Spleen (tissue), 11 donors: ENCODE data around the gene SPDYE3. TPM values are rescaled to one million over a fixed set of nuclear protein-coding genes. Genes with fewer than 3 reads are reported as not detected.
"Not testable (repeated sequence)": the region's sequence is repeated elsewhere in the genome, so short reads cannot be mapped to it uniquely, and the experiment has no call there.

Source experiments
- DNase-seq: peaks from one replicate; pipeline ENCODE4 v3.0.0-alpha.2; 2020
- H3K27ac ChIP-seq, 8 donors: fragments of 200-600 bp; sonication (generic) in 7 of 8; 1 replicate in 4 of 8; 2 replicates in 4 of 8; pipeline versions ENCODE4 v1.5.0 to v1.8.0; 2016 to 2021; ENCODE audit warnings: inconsistent platforms in 4 of 8, mild to moderate bottlenecking in 4 of 8, moderate library complexity in 1 of 8
- H3K27me3 ChIP-seq, 7 donors: fragments of 200-600 bp; sonication (generic) in 6 of 7; replicated peaks in 1 of 7; 1 replicate in 4 of 7; 2 replicates in 3 of 7; pipeline versions ENCODE4 v1.5.0 to v1.8.0; 2016 to 2021; ENCODE audit warnings: inconsistent platforms in 3 of 7, mild to moderate bottlenecking in 1 of 7
- H3K36me3 ChIP-seq, 6 donors: fragments of 200-600 bp; sonication (generic) in 5 of 6; 1 replicate in 4 of 6; 2 replicates in 2 of 6; pipeline versions ENCODE4 v1.5.0 to v1.8.0; 2016 to 2021; ENCODE audit warnings: inconsistent platforms in 2 of 6
- H3K4me1 ChIP-seq, 6 donors: fragments of 200-600 bp; sonication (generic) in 5 of 6; 1 replicate in 3 of 6; 2 replicates in 3 of 6; pipeline versions ENCODE4 v1.5.0 to v1.8.0; 2016 to 2021; ENCODE audit warnings: inconsistent platforms in 3 of 6
- H3K4me3 ChIP-seq, 8 donors: fragments of 200-600 bp; sonication (generic) in 7 of 8; 1 replicate in 4 of 8; 2 replicates in 4 of 8; pipeline versions ENCODE4 v1.5.0 to v1.8.0; 2016 to 2021; ENCODE audit warnings: inconsistent platforms in 4 of 8, mild to moderate bottlenecking in 4 of 8, moderate library complexity in 2 of 8
- H3K9me3 ChIP-seq, 8 donors: fragments of 200-600 bp; sonication (generic) in 7 of 8; 1 replicate in 4 of 8; 2 replicates in 4 of 8; pipeline versions ENCODE4 v1.5.0 to v1.8.0; 2016 to 2021; ENCODE audit warnings: inconsistent platforms in 4 of 8
- POLR2A ChIP-seq, 3 donors: fragments of 450-650 bp; IDR thresholded peaks; one replicate each; pipeline ENCODE4 v1.5.1; 2017; ENCODE audit warnings: antibody characterized with exemption in 3 of 3, mild to moderate bottlenecking in 1 of 3
- POLR2AphosphoS5 ChIP-seq, 3 donors: sonication (generic); formaldehyde crosslinking; IDR thresholded peaks; one replicate each; pipeline ENCODE4 v1.5.1; 2017; ENCODE audit warnings: antibody characterized with exemption in 3 of 3
- WGBS, 5 donors: extraction: QIAGEN DNeasy Blood & Tissue Kit in 3 of 5; methylation state at CpG; one replicate each; pipeline versions ENCODE4 v1.1.5 to v1.1.7; 2013 to 2018; 5-methylcytosine and 5-hydroxymethylcytosine counted together
- intact Hi-C: fragments of 100-400 bp; cut with DNase I; formaldehyde crosslinking; loops from one replicate; pipeline ENCODE4 v1.15.0; 2023; ENCODE audit warnings: low total_unique reads
- polyA plus RNA-seq, 3 donors: library from polyadenylated mRNA; stranded (reverse); fragments of 200-250 nt; gene quantifications; one replicate each; pipeline ENCODE4 v1.2.1, GENCODE V29; 2013
- total RNA-seq, 7 donors: library from RNA; depleted of rRNA in 3 of 7; stranded (reverse); fragments of >200 nt in 3 of 7; fragmentation: NEBNext Ultra II Directional in 4 of 7; extraction: Animal tissue kit (Norgen Biotek cat#: 25700) in 4 of 7; gene quantifications; one replicate each; pipeline versions ENCODE4 v1.1.0 to v1.2.1, GENCODE V29; 2016 to 2021
- TF ChIP-seq, protein P1 (sequence below), 11 experiments: fragments of 200-600 bp in 7 of 11; fragments of 450-650 bp in 4 of 11; sonication (generic) in 4 of 11; IDR thresholded peaks in 8 of 11; conservative IDR thresholded peaks in 3 of 11; 1 replicate in 7 of 11; 2 replicates in 4 of 11; pipeline versions ENCODE4 v1.4.0 to v1.8.0; 2016 to 2021; ENCODE audit warnings: antibody characterized with exemption in 11 of 11, inconsistent platforms in 4 of 11, mild to moderate bottlenecking in 1 of 11
- donor health status: healthy with polysubstance abuse.
- donor health status: DM: no; HTN: no; CAD: no; lungs with moderate emphysema.
- donor health status: DM: no; HTN: no; CAD: no.
- donor health status: Bipolar disorder and iron deficiency.
- donor health status: healthy.
- donor health status: DM: no; HTN: no; CAD: no.
- donor health status: DM: yes; HTN: yes; CAD: no.

The SPDYE3 gene
- total and polyA plus RNA-seq, 10 donors = 0.09 to 0.22 (median 0.15) TPM; not detected in 7

DNA sequence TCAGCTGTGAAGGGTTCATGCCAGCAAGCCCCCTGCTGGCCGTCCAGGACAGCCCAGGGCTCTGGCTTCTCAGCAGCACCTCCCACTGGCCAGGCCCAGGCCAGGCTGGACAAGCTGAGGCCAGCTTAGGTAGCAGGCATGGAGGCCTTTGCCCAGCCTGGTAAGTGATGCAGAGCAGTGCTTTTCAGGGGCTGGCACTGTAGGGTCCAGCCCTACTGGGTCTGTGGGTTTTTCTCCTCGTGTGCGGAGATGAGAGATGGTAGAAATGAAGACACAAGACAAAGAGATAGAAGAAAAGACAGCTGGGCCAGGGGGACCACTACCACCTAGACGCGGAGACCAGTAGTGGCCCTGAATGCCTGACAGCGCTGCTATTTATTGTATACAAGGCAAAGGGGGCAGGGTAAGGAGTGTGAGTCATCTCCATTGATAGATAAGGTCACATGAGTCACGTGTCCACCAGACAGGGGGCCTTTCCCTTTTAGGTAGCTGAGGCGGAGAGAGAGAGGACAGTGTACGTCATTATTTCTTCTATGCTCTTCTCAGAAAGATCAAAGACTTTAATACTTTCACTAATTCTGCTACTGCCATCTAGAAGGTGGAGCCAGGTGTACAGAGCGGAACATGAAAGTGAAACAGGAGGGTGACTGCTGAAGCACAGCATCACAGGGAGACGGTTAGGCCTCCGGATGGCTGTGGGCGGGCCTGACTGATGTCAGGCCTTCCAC, 37.2 kb downstream of the SPDYE3 start:
- peak overlapping the region; percentile 78 to 90 (median 88) for H3K27ac ChIP-seq
- H3K36me3 ChIP-seq = peaks cover 3 to 82% (median 41%) of the 10 kb centered on the region in 6 donors
- intact Hi-C loops = loop anchor here (10.0 kb wide), 1 partner anchor 210 kb away; no protein-coding TSS in a partner anchor
- DNase-seq = peak; percentile 84
- peak in 2 of 3 donors; percentile 14 to 32 for TF ChIP-seq POLR2AphosphoS5 (IDR thresholded peaks at IDR 0.05)
- TF ChIP-seq, protein P1, sequence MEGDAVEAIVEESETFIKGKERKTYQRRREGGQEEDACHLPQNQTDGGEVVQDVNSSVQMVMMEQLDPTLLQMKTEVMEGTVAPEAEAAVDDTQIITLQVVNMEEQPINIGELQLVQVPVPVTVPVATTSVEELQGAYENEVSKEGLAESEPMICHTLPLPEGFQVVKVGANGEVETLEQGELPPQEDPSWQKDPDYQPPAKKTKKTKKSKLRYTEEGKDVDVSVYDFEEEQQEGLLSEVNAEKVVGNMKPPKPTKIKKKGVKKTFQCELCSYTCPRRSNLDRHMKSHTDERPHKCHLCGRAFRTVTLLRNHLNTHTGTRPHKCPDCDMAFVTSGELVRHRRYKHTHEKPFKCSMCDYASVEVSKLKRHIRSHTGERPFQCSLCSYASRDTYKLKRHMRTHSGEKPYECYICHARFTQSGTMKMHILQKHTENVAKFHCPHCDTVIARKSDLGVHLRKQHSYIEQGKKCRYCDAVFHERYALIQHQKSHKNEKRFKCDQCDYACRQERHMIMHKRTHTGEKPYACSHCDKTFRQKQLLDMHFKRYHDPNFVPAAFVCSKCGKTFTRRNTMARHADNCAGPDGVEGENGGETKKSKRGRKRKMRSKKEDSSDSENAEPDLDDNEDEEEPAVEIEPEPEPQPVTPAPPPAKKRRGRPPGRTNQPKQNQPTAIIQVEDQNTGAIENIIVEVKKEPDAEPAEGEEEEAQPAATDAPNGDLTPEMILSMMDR (IDR thresholded peaks at IDR 0.05 in 8 of 11, conservative IDR thresholded peaks at IDR 0.05 in 3 of 11) = peak in 10 of 11 experiments; percentile 19 to 68 (median 49)
- H3K9me3 ChIP-seq, H3K27me3 ChIP-seq: not testable (repeated sequence)
- H3K4me3 ChIP-seq = peak overlapping the region in 1 of 8 donors; percentile 39
- WGBS, 5 donors = 47 to 57% (median 48%) methylated on average over 9 to 11 of the region's 13 CpGs
- H3K4me1 ChIP-seq = peaks cover 4 to 47% (median 19%) of the 10 kb centered on the region in 6 donors

DNA sequence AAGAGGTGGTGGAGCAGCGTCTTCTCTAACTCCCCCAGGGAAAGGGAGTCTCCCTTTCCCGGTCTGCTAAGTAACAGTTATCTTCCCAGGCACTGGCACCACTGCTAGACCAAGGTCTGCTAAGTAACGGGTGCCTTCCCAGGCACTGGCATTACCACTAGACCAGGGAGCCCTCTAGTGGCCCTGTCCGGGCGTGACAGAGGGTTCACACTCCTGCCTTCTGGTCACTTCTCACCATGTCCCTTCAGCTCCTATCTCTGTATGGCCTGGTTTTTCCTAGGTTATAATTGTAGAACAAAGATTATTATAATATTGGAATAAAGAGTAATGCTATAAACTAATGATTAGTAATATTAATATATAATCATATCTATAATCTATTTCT, 37.8 kb downstream of the SPDYE3 start:
- peaks cover 3 to 82% (median 47%) of the 10 kb centered on the region in 6 donors for H3K36me3 ChIP-seq
- intact Hi-C loops = loop anchor here (10.0 kb wide), 1 partner anchor 210 kb away; no protein-coding TSS in a partner anchor
- not testable (repeated sequence) for H3K9me3 ChIP-seq, H3K27me3 ChIP-seq
- WGBS, 5 donors = 0 to 11% (median 3%) methylated on average over 2 of the region's 5 CpGs
- peak; percentile 94 for DNase-seq
- TF ChIP-seq, protein P1 (IDR thresholded peaks at IDR 0.05 in 8 of 11, conservative IDR thresholded peaks at IDR 0.05 in 3 of 11) = peak in 9 of 11 experiments; percentile 19 to 78 (median 61)
- H3K27ac ChIP-seq = peak overlapping the region in 7 of 8 donors; percentile 41 to 90 (median 89)
- peaks cover 4 to 47% (median 19%) of the 10 kb centered on the region in 6 donors for H3K4me1 ChIP-seq
- peak overlapping the region in 1 of 8 donors; percentile 39 for H3K4me3 ChIP-seq

DNA sequence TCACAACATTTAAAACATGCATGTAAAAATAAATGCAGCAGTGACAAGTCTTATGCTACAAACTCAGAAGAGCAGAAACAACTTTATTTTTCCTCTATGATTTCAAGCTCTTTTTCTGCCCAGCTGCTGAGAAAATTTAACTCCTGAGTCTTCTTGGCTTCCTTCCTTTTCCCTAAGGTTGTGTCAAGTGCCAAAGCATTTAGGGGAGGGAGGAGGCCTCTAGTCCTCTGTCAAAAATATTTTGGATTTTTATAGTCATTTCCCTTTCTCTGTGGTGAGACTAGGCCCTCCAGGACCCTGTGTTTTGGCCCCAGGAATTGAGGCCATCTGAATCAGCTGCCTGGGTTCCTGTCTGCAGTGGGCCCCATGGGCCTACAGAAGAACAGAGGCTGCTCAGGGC, 39.4 kb downstream of the SPDYE3 start:
- TF ChIP-seq POLR2AphosphoS5 (IDR thresholded peaks at IDR 0.05) (no peak), POLR2A (IDR thresholded peaks at IDR 0.05) (no peak)
- no peak overlapping the region for H3K27ac ChIP-seq
- no peaks in the 10 kb centered on the region for H3K27me3 ChIP-seq
- no peak overlapping the region for H3K4me3 ChIP-seq
- H3K9me3 ChIP-seq = no peaks in the 10 kb centered on the region
- H3K36me3 ChIP-seq = peaks cover 3 to 85% (median 48%) of the 10 kb centered on the region in 6 donors
- intact Hi-C loops = loop anchor here (10.0 kb wide), 1 partner anchor 212 kb away; no protein-coding TSS in a partner anchor
- peak; percentile 19 for DNase-seq
- peaks cover 4 to 49% (median 18%) of the 10 kb centered on the region in 6 donors for H3K4me1 ChIP-seq

DNA sequence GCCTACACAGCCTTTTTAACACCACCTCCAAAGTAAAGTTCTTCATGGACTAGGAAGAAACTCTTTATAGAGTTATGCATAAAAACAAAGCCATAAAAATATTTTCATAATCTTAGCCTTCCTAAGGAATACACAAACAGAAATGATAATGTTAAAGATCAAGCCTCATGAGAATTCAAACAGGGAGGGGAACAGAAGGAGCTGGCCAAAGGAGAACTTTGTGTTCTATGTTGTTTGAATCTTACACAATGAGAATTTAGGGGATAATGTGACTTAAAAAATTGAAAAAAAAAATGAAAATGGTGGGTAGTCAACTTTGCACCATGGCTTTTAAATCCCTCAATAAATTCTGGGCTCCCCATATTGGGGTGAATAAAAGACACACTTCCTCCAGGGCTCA, 41.3 kb downstream of the SPDYE3 start:
- peaks cover 4 to 48% (median 21%) of the 10 kb centered on the region in 6 donors for H3K4me1 ChIP-seq

More for the DNA sequence above, 41.3 kb downstream of the SPDYE3 start:
- Histone ChIP-seq H3K27me3 (no peaks in the 10 kb centered on the region), H3K9me3 (no peaks in the 10 kb centered on the region), H3K36me3 (peaks cover 6 to 85% (median 61%) of the 10 kb centered on the region in 6 donors), H3K4me3 (no peak overlapping the region), H3K27ac (no peak overlapping the region)
- TF ChIP-seq POLR2A (IDR thresholded peaks at IDR 0.05) (no peak), POLR2AphosphoS5 (IDR thresholded peaks at IDR 0.05) (no peak)
- TF ChIP-seq, protein P1 (IDR thresholded peaks at IDR 0.05 in 8 of 11, conservative IDR thresholded peaks at IDR 0.05 in 3 of 11) = no peak
- no peak for DNase-seq
- intact Hi-C loops = loop anchor here (10.0 kb wide), 1 partner anchor 214 kb away; no protein-coding TSS in a partner anchor
